NT2/D1 (cell line): ENCODE results near the gene NUTM2B.
"Not testable (repeated sequence)": the region's sequence is repeated elsewhere in the genome, so short reads cannot be mapped to it uniquely, and the experiment has no call there.

ENCODE experiments used
- DNase-seq: peaks from one replicate; pipeline ENCODE4 v3.0.0-alpha.2; 2011; ENCODE audit warnings: low read depth, low spot score
- H3K27me3 ChIP-seq: 2 replicates; pipeline ENCODE4 v1.6.0; 2011; ENCODE audit warnings: mild to moderate bottlenecking; ENCODE audit not compliant: insufficient read length, insufficient read depth
- H3K36me3 ChIP-seq: 2 replicates; pipeline ENCODE4 v1.6.1; 2011; ENCODE audit warnings: mild to moderate bottlenecking, low read length, mixed read lengths; ENCODE audit not compliant: insufficient read depth, insufficient read length
- H3K4me1 ChIP-seq: 2 replicates; pipeline ENCODE4 v1.5.1; 2011; ENCODE audit not compliant: insufficient read depth, insufficient read length
- H3K4me3 ChIP-seq: 2 replicates; pipeline ENCODE4 v1.5.1; 2011; ENCODE audit warnings: low read depth; ENCODE audit not compliant: insufficient read length
- H3K9ac ChIP-seq: 2 replicates; pipeline ENCODE4 v1.6.0; 2011; ENCODE audit warnings: low read depth; ENCODE audit not compliant: insufficient read length
- H3K9me3 ChIP-seq: 2 replicates; pipeline ENCODE4 v1.5.1; 2011; ENCODE audit warnings: mild to moderate bottlenecking, low read length; ENCODE audit not compliant: insufficient read depth

NUTM2B gene, protein sequence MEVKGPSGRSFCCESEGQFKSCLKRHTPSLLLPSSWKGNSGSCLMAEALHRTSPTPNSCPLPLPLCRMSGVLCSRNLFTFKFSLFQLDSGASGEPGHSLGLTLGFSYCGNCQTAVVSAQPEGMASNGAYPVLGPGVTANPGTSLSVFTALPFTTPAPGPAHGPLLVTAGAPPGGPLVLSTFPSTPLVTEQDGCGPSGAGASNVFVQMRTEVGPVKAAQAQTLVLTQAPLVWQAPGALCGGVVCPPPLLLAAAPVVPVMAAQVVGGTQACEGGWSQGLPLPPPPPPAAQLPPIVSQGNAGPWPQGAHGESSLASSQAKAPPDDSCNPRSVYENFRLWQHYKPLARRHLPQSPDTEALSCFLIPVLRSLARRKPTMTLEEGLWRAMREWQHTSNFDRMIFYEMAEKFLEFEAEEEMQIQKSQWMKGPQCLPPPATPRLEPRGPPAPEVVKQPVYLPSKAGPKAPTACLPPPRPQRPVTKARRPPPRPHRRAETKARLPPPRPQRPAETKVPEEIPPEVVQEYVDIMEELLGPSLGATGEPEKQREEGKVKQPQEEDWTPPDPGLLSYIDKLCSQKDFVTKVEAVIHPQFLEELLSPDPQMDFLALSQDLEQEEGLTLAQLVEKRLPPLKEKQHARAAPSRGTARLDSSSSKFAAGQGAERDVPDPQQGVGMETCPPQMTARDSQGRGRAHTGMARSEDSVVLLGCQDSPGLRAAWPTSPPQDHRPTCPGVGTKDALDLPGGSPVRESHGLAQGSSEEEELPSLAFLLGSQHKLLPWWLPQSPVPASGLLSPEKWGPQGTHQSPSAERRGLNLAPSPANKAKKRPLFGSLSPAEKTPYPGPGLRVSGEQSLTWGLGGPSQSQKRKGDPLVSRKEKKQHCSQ

DNA sequence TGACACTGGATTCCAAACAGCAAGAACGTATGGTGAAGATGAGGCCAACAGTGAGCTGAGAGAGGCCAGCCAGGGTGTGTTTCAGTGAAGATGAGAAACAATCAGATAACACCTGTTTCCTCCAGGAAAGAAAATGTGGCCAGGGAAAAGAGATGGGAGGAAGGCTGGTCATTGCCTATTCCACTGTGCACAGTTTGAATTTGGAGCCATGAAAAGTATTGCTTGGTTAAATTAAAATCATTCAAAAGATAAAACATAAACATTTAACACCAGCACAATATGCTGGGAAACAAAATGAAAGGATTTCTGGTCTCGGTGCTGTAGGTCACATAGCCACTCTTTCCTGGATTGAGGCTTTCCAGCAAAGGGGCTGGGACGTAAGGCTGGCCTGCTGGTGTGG lies at the start of gene NUTM2B:
TSS of gene NUTM2B (plus strand) at position 301 of the 400 bp plus-strand sequence. CDS start 383 bp downstream, outside the sequence.
- H3K9ac ChIP-seq, DNase-seq, H3K4me3 ChIP-seq, H3K9me3 ChIP-seq, H3K27me3 ChIP-seq, H3K4me1 ChIP-seq, H3K36me3 ChIP-seq: not testable (repeated sequence)

GRCh38 chr10:79663287-79663686 lies 39.7 kb upstream of the NUTM2B start:
- not testable (repeated sequence) for H3K4me1 ChIP-seq, H3K36me3 ChIP-seq, H3K4me3 ChIP-seq, H3K9ac ChIP-seq, H3K27me3 ChIP-seq, DNase-seq, H3K9me3 ChIP-seq

DNA sequence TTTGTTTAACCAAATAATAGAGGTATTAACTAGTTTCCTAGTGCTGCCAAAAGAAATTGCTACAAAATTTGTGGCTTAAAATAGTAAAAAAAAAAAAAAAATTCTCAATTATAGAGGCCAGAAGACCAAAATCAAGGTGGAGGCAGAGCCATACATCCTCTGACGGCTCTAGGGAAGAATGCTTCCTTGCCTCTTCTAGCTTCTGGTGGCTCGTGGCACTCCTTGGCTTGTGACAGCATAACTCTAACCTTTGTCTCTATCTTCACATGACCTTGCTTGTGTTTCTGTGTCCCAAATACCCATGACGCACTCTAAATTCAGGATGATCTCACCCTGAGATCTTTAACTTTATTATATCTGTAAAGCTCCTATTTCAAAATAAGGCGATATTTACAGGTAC lies 38.3 kb upstream of the NUTM2B start:
- H3K36me3 ChIP-seq, H3K9ac ChIP-seq, H3K9me3 ChIP-seq, H3K4me1 ChIP-seq, DNase-seq, H3K27me3 ChIP-seq, H3K4me3 ChIP-seq: not testable (repeated sequence)

GRCh38 chr10:79669248-79669788 lies 33.7 kb upstream of the NUTM2B start:
- H3K4me1 ChIP-seq, DNase-seq, H3K9me3 ChIP-seq, H3K4me3 ChIP-seq, H3K36me3 ChIP-seq, H3K27me3 ChIP-seq, H3K9ac ChIP-seq: not testable (repeated sequence)

- H3K9ac ChIP-seq, H3K36me3 ChIP-seq, H3K4me1 ChIP-seq, DNase-seq, H3K9me3 ChIP-seq, H3K4me3 ChIP-seq, H3K27me3 ChIP-seq: not testable (repeated sequence)
These were observed 28.1 kb upstream of the NUTM2B start for GRCh38 chr10:79674878-79675277.

- DNase-seq, H3K27me3 ChIP-seq, H3K4me1 ChIP-seq, H3K9me3 ChIP-seq, H3K4me3 ChIP-seq, H3K36me3 ChIP-seq, H3K9ac ChIP-seq: not testable (repeated sequence)
These were observed 19.8 kb upstream of the NUTM2B start for GRCh38 chr10:79683026-79683883.

DNA sequence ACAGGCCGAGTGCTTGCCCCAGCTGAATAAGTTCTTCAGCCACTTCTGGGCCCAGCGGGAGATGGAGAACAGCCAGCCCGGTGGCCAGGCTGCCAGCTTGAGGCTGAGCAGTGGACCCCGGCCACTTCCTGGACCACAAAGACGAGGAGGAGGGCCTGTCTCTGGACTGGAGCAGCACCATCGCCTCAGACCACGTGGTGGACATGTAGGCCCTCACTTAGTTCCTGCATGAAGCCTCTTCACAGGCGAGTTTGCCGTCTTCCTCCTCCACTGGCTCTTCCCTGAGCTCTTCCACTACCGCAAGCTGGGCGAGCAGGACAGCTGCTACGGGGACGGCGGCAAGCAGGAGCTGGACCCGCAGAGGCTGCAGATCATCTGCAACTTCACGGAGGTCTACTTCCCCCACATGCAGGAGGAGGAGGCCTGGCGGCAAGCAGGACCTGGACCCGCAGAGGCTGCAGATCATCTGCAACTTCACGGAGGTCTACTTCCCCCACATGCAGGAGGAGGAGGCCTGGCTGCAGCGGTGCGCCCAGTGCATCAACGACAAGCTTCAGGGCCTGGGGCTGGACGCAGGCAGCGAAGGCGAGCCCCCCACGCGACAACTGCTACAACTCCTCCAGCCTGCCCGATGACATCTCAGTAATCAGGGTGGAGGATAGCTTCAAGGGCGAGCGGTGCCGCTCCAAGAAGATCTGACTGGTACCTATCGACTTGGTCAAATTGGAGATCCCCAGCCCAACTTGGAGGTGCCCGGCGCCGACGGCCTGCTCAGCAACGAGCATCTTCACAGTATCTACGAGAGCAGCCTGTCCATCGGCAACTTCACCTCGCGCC lies 18.9 kb upstream of the NUTM2B start:
- not testable (repeated sequence) for H3K4me3 ChIP-seq, H3K9ac ChIP-seq, DNase-seq

DNA sequence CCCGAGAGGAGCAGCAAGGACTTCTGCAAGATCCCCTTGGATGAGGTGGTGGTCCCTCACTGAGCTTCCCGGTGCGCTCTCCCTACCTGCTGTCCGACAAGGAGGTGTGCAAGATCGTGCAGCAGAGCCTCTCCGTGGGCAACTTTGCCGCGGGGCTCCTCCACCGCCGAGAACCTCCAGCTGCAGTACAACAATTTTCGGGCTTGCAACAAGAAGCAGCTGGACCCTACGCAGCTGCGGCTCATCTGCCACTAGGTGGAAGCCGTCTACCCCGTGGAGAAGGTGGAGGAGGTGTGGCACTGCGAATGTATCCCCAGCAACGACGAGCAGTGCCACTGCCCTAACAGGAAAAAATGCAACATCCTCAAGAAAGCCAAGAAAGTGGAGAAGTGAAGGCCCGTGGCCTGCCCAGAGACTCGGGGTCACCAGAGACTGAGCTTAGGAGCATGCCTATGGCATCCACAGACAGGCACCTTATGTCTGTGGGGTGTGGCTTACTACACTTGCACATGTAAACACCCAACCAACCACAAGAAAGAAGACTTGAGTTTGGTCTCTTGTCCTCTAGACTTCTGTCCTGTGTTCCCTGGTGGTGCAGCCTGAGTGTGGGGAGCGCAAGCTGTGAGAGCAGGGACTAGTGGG lies 17.9 kb upstream of the NUTM2B start:
- peak; percentile 28 for DNase-seq
- not testable (repeated sequence) for H3K36me3 ChIP-seq, H3K4me1 ChIP-seq, H3K4me3 ChIP-seq, H3K9ac ChIP-seq, H3K27me3 ChIP-seq, H3K9me3 ChIP-seq

More for the DNA sequence above, 18.9 kb upstream of the NUTM2B start:
- H3K4me1 ChIP-seq, H3K27me3 ChIP-seq, H3K9me3 ChIP-seq, H3K36me3 ChIP-seq: not testable (repeated sequence)

GRCh38 chr10:79686595-79686994 lies 16.4 kb upstream of the NUTM2B start:
- not testable (repeated sequence) for H3K9ac ChIP-seq, H3K4me1 ChIP-seq, H3K27me3 ChIP-seq, H3K9me3 ChIP-seq, DNase-seq, H3K36me3 ChIP-seq, H3K4me3 ChIP-seq

- H3K9me3 ChIP-seq, H3K9ac ChIP-seq, H3K36me3 ChIP-seq, H3K4me1 ChIP-seq, DNase-seq, H3K27me3 ChIP-seq, H3K4me3 ChIP-seq: not testable (repeated sequence)
These were observed 15.4 kb upstream of the NUTM2B start for GRCh38 chr10:79687406-79688150.
